Breast epithelium (tissue), 3 donors: ENCODE results near the gene COL6A1.

Experiments used
- CTCF ChIP-seq, 3 donors: fragments of 450-650 bp; IDR thresholded peaks; one replicate each; pipeline ENCODE4 v1.5.1; 2016 to 2017; ENCODE audit warnings: antibody characterized with exemption in 3 of 3, mild to moderate bottlenecking in 3 of 3, moderate library complexity in 3 of 3
- POLR2A ChIP-seq: fragments of 450-650 bp; IDR thresholded peaks from one replicate; pipeline ENCODE4 v1.6.1; 2016; ENCODE audit warnings: antibody characterized with exemption, mild to moderate bottlenecking, moderate library complexity
- POLR2AphosphoS5 ChIP-seq, 3 donors: sonication (generic); formaldehyde crosslinking; IDR thresholded peaks; one replicate each; pipeline ENCODE4 v1.6.1; 2017; ENCODE audit warnings: antibody characterized with exemption in 3 of 3

GRCh38 chr21:46014828-46015227 is 33.3 kb downstream of the COL6A1 start:
- TF ChIP-seq CTCF (IDR thresholded peaks at IDR 0.05) (no peak), POLR2A (no peak), POLR2AphosphoS5 (IDR thresholded peaks at IDR 0.05) (no peak)
